MV-4-11 (cell line): ENCODE results near the gene C2CD4C.
"Not testable (repeated sequence)": the region's sequence is repeated elsewhere in the genome, so short reads cannot be mapped to it uniquely, and the experiment has no call there.

ENCODE experiments used
- DNase-seq: peaks from one replicate; lab custom pipeline; 2025; lab: John Stamatoyannopoulos, UW

Gene C2CD4C

DNA sequence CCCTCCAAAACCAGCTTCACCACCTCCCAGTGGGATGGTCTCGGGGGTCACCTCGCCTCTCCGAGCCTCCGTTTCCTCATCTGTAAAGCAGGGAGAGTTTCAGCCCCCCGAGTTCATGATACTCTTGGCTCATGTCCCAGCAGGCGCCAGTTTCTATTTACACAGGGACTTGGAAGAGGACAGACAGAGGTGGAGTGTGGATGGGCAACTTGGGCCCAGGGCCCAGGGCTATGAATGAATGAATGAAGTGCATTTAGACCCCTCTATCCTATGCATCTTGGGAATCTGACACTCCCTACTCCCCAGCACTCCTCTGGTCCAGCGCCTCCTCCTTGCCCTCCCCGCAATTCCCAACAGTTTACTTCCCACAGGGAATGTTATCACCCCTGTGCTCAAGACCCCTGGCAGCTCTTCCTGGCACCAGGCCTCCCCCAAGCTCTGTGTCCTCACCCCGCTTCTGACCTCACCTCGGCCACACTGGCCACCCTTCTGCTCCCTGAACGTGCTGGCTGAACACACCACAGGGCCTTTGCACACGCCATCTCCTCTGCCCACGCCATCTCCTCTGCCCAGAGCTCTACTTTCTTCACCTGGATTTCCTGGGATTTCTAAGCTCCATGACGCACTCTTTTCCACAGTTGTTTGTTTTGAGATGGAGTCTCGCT, 4.9 kb upstream of the C2CD4C start:
- no peak for DNase-seq

DNA sequence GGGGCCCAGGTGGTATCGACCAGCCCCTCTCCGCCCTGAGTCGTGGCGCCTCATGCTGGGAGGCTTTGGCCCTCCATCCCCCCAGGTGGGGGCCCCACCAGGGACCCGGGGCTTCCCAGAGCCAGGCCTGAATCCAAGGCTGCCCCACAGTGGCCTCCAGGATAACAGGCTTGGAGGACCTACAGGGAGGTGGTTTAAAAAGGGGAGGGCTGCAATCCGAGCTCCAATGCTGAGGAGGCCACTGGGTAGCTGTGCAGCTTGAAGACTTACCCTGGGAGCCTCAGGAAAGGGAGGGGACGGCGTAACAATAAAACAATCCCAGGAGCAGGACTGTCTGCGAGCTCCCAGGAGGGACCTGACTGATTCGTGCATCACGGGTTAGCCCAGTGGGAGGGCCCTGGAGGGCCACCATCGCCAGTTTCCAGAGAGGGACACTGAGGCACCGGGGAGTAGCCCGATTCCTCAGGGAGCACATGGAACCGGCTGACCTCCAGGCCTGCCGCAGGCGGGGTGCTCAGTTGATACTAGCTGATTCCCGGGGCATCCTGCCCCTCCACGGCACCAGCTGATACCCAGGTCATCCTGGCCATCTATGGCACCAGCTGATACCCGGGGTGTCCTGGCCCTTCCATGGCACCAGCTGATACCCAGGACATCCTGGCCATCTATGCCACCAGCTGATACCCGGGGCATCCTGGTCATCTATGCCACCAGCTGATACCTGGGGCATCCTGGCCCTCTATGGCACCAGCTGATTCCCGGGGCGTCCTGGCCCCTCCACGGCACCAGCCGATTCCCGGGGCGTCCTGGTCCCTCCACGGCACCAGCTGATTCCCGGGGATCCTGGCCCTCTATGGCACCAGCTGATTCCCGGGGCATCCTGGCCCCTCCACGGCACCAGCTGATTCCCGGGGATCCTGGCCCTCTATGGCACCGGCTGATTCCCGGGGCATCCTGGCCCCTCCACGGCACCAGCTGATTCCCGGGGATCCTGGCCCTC, 3.7 kb upstream of the C2CD4C start:
- DNase-seq, result no peak

DNA sequence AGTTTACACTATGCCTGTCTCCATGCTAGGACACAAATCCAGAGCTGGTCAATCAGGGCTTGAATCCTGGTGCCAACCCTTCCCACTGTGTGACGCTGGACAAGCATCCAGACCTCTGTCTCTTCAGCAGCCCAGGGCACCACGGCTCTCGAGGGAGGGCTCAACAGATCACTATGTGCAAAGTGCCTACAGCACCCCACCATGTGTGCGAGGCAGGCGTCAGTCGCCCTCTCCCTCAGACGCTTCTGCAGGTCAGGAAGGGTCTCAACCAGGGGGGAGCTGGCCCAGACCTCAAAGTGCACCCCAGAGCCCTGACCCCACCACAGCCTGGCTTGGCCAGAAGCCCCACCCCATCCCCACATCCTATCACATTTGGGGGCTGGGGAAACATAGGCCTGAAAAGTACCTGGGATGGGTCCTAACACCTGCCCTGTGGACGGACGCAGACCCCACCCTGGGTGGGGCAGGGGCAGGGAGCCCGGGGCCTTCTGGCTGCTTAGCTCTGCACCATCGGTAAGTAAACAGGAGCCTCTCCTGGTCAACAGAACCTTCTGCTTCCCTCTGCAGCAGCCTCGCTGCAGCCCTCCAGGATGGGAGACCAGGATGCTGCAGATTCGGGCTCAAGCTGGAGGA, 2.9 kb upstream of the C2CD4C start:
- no peak for DNase-seq

DNA sequence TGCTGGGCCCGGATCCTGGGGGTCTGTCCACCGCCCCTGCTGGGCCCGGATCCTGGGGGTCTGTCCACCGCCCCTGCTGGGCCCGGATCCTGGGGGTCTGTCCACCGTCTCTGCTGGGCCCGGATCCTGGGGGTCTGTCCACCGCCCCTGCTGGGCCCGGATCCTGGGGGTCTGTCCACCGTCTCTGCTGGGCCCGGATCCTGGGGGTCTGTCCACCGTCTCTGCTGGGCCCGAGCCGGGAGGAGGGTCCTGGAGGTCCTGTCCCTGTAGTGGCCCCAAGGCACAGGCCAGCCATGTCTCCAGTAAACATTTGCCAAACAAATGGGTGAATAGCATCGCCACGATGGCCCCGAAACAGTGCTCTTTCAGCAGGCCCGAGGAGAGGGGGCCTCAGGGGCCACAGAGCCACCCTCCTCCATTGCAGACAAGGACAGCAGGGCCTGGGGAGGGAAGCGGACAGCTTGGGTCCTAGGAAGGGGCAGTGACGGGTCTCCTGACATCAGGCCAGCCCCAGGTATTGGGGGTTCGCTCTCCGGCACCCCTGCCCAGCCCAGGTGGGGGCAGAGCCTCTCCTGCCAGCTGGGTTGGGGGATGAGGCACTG, 2.3 kb upstream of the C2CD4C start:
- DNase-seq, result not testable (repeated sequence)

DNA sequence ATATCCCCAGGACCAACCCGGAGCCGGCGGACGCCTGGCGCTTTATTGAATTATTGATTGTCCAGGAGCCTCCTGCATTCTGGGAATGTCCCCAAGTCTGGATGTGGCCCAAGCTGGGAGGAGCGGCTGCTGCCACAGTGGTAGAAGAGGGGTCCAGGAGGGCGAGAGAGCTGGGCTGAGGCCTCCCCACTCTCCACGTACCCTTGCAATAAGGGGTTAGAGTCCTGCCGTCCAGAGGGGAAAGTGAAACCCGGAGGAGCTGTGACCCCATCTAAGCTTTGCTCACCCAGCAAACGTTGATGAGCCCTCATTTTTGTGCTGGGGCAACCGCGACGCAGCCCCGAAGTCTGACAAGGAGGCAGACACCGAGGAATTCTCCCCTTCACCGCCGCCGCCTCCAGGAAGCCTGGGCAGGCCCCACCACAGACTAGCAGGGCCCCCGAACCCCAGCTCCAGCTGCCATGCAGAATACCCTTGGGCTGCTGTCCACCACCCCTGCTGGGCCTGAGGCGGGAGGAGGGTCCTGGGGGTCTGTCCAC, 1.4 kb upstream of the C2CD4C start:
- DNase-seq, result no peak

DNA sequence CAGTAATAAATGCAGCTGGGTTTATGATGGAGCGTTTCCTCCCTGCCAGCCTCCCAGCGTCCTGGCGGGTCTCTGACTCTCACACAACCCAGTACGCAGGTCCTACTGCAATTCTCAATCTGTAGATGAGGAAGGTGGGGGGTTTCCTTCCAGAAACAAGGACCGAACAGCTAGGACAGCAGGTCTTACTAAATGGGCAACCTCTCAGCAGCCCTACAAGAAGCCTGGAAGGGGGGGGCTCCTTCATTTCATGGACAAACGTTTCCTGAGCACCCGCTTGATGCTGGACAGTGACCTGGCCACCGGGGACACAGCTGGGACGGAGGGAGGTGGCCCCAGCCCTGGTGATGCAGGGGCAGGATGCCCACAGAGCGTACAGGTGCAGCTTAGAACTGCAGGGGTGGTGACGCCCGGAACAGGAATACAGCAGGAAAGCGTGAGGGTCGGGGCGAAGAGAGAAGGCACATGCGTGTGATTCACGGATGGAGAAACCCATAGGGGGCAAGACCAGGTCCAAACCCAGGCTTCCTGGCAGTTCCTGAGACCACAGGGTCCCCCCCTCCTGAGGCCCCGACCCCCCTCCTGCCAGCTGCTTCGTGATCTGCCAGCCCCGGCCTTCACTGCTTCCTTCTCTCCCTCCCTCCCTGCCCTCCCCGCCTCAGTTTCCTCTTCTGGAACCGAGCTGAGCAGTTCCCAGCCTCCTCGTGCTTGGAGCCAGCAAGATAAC, 732 bp upstream of the C2CD4C start:
- no peak for DNase-seq

DNA sequence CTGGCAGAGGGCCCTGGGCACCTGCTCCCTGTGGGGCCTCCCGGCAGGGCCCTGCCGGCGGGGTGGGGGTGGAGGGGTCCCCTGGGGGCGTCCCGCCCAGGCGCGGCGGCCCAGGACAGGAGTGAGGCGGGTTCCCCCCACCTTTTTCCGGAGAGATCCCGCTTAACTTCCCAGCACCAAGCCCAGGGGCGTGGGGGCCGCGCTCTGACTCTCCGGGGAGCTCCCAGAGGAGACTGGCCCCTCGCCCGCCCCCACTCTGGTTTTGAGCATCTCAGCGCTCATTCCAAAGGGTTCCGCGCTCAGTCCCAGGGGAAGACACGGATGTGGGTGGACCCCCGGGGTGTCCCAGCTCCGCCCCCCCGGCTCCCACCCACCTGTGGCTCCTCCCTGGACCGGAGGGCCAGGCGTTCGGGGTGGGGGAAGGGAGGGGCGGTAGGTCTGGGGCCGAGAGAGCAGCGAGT, 476 bp downstream of the C2CD4C start:
- no peak for DNase-seq

DNA sequence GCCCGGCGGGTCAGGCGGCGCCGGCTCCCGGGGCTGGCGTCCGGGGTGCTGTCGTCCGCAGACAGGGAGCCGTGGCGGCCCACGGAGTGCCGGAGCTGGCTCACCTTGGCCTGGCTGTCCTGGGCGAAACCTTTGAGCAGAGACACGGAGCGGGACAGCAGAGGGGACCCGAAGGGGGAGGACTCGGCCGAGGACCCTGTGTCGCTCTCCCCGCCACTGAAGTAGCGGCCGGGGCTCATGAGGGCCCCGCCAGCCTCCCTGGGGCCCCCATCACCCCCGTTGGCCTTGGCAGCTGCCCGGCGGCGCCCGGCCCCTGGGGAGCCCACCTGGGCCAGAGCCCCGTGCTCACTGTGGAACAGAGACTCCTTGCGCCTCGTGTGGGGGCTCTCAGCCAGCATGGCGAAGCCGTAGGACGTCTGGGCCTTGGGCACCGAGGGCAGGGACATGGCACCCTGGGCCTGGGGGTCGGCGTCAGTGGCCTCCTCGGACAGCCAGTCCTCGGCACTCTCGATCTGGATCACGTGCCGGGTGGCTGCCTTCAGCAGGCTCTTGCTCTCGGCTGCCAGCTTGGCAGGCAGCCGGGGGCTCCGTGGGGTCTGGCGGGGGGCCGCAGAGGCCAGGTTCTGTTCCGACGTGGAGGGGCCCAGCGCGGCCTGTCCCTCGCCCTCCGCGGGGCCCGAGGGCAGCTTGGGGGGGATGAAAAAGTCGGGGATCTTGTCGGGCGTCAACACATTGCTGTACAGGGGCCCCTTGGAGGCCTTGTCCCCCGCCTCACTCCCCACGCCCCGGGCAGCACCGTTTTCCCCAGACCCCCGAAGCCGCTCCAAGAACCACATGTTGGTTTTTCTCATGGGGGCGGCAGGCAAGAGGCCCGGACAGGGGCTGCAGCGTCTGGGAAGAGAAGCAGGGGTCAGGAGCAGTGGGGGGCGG, 1.2 kb downstream of the C2CD4C start:
- DNase-seq, result no peak

DNA sequence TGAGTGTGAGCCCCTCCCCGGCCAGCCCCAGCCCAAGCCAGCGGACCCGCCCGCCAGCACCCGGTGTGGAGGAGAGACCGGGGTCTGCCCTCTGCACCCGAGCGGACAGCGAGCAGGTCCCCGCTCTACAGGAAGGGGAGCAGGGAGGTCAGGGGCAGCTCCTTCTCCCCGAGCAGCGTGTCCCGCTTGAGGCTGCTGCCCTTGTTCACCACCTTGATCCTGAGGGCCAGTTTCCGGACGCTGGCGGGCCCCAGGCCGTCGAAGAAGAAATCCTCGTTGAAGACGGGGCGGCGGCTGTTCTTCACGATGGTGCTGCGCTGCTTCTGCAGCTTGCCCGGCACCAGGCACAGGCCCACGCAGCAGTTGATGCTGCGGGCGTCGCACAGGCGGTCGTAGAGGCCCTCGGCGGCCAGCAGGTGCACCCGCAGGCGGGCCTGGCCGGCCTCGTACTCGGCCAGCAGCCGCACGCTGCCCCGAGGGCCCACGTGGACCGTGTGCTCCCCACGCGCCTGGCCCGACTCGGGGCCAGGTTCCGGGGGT, 1.9 kb downstream of the C2CD4C start:
- DNase-seq, result no peak

DNA sequence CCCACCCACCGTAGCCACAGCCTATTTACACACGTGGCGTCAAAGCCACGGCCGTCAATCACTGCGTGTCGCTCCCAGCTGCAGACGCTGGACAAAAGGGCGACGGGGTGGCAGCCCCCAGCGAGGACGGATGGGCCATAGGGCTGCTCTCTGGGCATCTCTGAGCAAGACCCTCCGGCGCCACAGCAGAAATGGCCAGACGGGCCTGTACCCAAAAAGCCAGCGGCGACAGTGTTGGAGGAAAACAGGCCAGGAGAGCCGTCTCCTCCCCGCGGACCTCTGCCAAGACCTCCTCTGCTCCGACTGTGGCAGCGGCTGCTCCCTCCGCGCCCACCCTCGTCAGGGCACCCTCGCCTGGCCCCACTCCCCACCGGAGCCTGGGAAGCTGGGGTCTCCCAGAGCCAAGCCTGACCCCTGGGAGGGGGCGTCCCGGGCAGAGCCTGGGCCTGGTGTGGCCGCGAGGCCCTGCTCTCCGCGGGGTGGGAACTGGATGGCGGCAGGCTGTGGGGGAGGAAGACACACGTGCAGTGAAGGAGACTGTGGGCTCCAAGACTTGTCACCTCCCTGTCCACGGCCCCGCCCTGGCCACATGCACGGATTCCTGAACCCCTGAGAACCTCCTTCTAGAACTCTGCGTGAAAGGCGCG, 2.7 kb downstream of the C2CD4C start:
- no peak for DNase-seq

DNA sequence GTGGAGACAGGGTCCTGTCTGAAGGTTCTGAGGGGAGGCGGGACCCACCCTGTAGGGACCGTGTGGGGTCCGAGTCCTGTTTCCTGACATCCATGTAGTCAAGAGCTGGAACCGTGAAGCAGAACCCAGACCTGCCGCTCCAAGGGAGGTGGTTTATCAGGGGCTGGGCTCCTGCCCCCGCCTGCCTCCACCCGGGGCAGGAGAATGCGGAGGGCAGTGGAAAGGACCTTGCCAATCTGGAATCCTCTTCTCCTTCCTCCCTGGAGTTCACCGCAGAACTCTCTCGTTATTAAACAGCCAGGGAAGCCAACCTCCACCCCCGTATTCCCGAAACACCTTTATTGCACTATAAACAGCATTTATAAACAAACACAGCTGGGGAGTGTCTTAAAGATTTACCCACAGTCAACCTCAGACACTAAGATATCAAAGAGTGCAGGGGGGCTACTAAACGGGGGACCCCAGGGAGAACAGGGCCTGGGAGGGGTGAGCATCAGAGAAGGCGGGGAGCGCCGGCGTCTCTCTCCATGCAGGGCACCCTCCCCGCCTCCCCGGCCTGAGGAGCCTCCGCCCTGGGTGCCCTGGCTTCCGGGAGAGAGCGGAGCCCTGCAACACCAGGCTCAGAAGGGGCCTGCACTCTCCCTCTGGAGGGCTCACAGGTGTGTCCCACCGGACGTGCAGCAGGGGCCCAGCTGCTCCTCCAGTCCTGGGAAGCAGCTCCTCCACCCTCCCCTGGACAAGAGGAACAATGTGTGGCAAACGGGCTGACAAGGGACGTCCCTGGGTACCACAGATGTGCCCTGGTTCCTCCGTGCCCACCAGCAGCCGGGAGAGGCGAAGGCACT, 3.6 kb downstream of the C2CD4C start:
- DNase-seq, result no peak

DNA sequence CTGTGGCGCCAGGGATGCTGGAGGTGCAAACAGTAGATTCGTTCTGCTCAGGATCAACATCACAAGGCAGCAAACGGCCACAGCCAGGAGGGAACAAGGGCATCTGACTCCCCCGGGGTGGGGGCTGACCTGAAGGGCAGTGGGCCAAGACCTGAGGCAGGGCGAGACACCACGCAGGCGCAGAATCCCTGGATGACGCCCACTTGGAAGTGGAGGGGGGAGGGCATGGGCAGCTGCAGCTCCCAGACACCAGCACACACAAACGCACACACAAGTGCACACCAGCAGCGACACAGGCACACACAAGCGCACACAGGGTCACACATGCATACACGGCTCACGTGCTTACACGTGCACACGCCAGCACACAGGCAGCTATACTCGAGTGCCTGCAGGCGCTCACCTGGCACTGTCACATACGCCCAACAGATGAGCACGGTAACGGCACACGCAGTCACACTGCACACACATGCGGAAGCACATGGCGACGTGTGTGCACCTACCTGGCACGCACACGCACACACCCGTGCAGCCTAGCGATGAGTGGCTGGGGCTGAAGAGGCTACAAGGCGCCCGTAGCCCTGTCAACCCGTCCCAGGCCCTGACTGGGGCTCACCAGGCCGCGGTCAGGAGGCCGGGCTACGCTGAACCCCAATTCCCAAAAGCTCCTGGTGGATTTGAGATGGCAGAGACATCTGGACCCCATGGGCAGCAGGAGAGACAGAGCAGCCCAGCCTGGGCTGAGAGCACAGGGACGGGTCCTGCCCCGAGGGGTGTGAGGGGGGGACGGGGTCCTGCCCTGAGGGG, 5.5 kb downstream of the C2CD4C start:
- DNase-seq, result no peak

DNA sequence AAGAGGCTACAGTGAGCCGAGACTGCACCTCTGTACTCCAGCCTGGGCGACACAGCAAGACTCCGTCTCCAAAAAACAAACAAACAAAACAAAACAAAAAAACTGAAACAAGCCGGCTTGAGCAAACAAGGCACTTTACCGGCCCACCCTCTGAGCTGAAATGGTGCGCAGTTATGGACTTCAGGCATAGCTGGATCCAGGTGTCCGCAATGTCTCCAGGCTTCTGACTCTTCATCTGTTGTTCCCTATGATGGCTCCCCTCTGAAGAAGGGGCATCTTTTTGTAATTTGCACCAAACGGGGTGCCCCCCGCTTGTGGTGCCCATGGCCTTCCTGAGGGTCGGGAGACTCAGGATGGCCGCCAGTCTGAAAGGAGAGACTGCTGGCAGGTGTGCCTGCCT, 6.2 kb downstream of the C2CD4C start:
- no peak for DNase-seq

DNA sequence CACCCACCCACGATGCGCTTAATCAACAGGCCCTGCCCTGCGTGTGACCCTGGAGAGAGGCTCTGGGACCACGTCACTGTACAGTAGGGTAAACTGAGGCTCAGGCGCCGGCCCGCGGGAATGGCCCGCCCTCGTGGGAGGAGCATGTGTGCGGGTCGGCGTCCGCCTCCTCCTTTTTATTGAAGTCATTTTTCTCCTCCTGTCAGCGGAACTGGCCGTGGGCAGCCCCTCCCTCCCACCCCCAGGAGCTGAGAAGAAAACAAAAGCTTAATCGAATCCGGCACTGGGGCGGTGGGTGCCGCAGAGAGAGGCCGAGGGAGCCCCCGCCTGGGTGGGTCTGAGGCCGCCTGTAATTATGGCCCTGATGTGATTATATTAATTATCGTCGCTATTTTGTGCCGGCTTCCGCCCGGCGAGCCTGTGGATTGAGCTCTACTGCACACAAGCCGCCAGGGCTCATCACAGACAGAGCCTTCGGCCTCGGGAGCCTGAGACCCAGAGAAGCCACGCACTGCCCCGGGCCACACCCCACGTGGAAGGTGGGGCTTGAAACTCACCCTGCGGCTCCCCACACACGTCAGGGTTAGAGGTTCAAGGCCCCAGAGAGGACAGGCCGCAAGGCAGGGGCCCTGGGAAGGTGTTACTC, 7.0 kb downstream of the C2CD4C start:
- DNase-seq, result no peak

DNA sequence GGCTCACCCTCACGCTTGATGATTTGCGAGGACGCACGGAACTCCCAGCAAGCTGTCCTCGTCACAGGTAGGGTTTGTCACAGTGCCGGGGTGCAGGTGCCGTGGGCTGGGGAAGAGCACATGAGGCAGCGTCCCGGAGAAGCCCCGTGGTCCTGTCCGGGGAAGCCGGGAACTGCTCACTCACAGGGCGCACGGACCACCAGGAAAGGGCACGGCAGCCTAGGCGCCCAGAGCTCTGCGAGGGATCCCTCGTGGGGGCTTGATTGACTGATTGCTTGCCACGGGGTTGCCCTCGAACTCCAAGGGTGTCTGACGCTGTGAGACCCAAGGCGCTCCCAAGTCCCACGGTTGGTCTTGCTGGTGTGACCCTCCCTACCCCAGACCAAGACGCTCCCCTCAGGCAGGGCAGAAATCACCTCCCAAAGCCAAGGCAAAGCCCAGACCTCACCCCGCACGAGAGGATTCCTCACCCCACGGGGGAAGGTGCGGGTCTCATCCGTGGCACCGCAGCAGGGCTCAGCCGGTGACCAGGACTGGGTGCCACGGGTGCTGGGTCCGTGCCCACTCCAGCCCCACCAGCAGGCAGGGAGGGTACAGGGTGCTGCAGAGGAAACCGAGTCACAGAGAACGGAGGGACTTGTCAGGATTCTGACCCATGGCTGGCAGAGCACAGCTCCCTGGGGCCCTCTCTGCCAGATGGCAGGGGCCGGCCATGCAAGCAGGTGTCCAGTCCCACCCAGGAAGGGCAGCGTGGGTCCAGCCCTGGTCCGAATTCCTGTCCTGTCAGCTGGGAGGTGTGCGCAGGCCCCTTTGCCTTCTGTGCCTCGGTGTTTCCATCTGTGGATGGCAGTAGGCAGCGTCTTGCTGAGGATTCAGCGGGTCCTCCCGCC, 7.7 kb downstream of the C2CD4C start:
- no peak for DNase-seq

DNA sequence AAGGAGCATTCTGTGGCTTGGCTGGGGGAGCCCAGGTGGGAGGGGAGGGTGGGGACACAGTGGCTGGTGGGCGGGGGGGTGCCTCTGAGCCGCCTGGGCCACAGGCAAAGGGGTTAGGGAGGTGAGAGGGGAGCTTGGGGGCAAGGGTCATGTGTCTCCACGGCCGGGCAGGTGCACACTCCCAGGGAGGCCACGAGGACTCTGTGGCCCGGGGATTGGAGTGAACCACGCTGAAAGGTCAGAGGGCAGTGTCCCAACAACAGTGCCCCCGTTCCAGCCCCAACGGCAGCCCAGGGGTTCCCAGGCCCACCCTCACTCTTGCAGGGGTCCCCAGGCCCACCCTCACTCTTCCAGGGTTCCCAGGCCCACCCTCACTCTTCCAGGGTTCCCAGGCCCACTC, 9.6 kb downstream of the C2CD4C start:
- no peak for DNase-seq
